Measurements from ENCODE around the gene PRKN.
"Not testable (repeated sequence)": the region's sequence is repeated elsewhere in the genome, so short reads cannot be mapped to it uniquely, and the experiment has no call there.

PRKN gene

DNA sequence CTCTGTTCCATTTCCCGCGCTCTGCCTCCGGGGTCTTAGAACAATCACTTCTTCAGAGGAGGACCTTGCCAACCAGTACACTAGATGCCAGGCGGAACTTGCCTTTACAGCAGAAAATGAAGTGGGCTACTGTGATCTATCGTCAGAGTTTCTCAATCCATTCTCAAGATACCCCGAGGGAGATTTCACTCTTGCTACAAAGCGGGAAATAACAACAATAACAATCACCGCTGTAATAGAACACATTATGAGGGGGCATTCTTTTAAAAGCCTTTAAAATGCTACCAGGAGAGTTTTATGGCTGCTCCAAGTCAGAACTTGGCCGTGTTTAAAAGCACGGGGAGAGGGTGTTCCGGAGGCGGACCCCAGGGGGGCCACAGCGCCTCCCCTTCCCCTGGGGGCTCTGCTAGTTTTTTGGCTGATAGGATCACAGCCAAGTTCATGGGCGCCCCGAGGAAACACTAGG, 836.7 kb downstream of the PRKN start:
- Histone ChIP-seq H3K79me2 (ENCODE audit: insufficient read depth, low read depth) (no peaks in the 10 kb centered on the region), H3K4me3 (IDR thresholded peaks at IDR 0.05; ENCODE audit: insufficient read depth, low read depth, low read length) (no peak overlapping the region)

DNA sequence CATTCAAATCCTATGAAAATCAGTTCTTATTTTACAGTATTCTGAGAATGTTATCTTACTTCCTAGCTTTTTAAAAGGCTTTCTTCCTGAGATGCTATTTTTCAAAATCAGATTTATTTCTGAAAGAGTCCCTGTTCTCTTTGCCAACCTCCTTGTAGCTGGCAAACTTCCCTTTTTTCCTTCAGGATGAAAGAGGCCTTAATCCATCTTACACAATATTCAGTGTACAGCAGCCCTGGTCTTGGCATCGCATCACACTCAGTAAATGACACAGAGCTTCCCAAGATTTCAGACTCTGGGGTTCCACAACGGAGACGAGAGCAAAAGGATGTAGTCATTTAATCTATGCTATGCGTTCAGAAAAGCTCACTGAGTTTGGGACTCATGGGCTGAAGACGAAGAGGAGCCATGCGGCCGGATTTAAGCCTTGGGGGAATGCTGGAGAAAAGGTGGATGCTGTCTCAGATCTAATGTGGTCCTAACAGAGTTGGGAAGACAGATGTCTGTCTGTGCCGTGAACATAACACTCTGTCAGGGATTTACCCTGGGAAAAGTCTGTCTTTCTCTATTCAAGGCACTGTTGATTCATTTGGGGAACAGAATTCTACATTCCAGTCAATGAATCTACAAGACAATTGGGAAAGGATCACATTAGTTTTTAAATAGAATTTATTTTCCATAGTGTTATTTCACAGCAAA, 837.3 kb downstream of the PRKN start:
- Histone ChIP-seq H3K36me3 (ENCODE audit: insufficient read depth) (no peaks in the 10 kb centered on the region), H2AFZ (ENCODE audit: low read depth) (no peak overlapping the region), H3K27me3 (ENCODE audit: insufficient read depth, low read depth) (no peaks in the 10 kb centered on the region), H3K4me1 (ENCODE audit: low read depth, poor library complexity, severe bottlenecking) (no peaks in the 10 kb centered on the region), H4K20me1 (ENCODE audit: insufficient read depth) (no peaks in the 10 kb centered on the region), H3K4me3 (IDR thresholded peaks at IDR 0.05; ENCODE audit: insufficient read depth, low read depth, low read length) (no peak overlapping the region), H3K79me2 (ENCODE audit: insufficient read depth, low read depth) (no peaks in the 10 kb centered on the region), H3K4me2 (no peak overlapping the region), H3K9ac (no peak overlapping the region), H3K27ac (no peak overlapping the region)
- no peak for TF ChIP-seq CTCF (conservative IDR thresholded peaks at IDR 0.05; ENCODE audit: low read depth, low read length)

More for the DNA sequence above, 836.7 kb downstream of the PRKN start:
- Histone ChIP-seq H4K20me1 (ENCODE audit: insufficient read depth) (no peaks in the 10 kb centered on the region), H3K9ac (no peak overlapping the region), H3K27me3 (ENCODE audit: insufficient read depth, low read depth) (no peaks in the 10 kb centered on the region), H3K27ac (no peak overlapping the region), H3K36me3 (ENCODE audit: insufficient read depth) (no peaks in the 10 kb centered on the region), H2AFZ (ENCODE audit: low read depth) (no peak overlapping the region), H3K4me2 (no peak overlapping the region), H3K4me1 (ENCODE audit: low read depth, poor library complexity, severe bottlenecking) (no peaks in the 10 kb centered on the region)
- no peak for TF ChIP-seq CTCF (conservative IDR thresholded peaks at IDR 0.05; ENCODE audit: low read depth, low read length)

GRCh38 chr6:161889324-161889723, 838.2 kb downstream of the PRKN start:
- no peak for TF ChIP-seq CTCF (conservative IDR thresholded peaks at IDR 0.05; ENCODE audit: low read depth, low read length)
- Histone ChIP-seq H3K27ac (no peak overlapping the region), H3K4me3 (IDR thresholded peaks at IDR 0.05; ENCODE audit: insufficient read depth, low read depth, low read length) (no peak overlapping the region), H3K79me2 (ENCODE audit: insufficient read depth, low read depth) (no peaks in the 10 kb centered on the region), H3K4me2 (no peak overlapping the region), H3K9ac (no peak overlapping the region), H2AFZ (ENCODE audit: low read depth) (no peak overlapping the region), H3K4me1 (ENCODE audit: low read depth, poor library complexity, severe bottlenecking) (no peaks in the 10 kb centered on the region), H3K27me3 (ENCODE audit: insufficient read depth, low read depth) (no peaks in the 10 kb centered on the region), H4K20me1 (ENCODE audit: insufficient read depth) (no peaks in the 10 kb centered on the region), H3K36me3 (ENCODE audit: insufficient read depth) (no peaks in the 10 kb centered on the region)

DNA sequence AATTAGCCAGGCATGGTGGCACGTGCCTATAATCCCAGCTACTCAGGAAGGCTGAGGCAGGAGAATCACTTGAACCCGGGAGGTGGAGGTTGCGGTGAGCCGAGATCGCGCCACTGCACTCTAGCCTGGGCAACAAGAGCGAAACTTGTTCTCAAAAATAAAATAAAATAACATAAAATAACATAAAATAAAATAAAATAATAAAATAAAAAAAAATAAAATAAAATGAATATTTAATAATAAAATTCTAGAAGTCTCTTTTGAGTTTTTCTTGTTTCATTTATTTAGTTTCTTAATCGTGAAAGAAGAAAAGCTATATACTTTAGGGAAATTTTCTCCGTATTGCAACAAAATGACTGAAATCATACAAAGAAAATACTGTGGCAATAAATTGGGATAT, 841.0 kb downstream of the PRKN start:
- H3K27ac ChIP-seq; H3K36me3 ChIP-seq (ENCODE audit: insufficient read depth); H3K4me2 ChIP-seq; H3K79me2 ChIP-seq (ENCODE audit: insufficient read depth, low read depth); H3K4me3 ChIP-seq (IDR thresholded peaks at IDR 0.05; ENCODE audit: insufficient read depth, low read depth, low read length); H2AFZ ChIP-seq (ENCODE audit: low read depth); H3K9ac ChIP-seq; H3K27me3 ChIP-seq (ENCODE audit: insufficient read depth, low read depth); H4K20me1 ChIP-seq (ENCODE audit: insufficient read depth); H3K4me1 ChIP-seq (ENCODE audit: low read depth, poor library complexity, severe bottlenecking): not testable (repeated sequence)

- no peak for TF ChIP-seq CTCF (conservative IDR thresholded peaks at IDR 0.05; ENCODE audit: low read depth, low read length)
- no peaks in the 10 kb centered on the region for H3K4me1 ChIP-seq (ENCODE audit: low read depth, poor library complexity, severe bottlenecking)
- H3K79me2 ChIP-seq (ENCODE audit: insufficient read depth, low read depth): no peaks in the 10 kb centered on the region
- H4K20me1 ChIP-seq (ENCODE audit: insufficient read depth): no peaks in the 10 kb centered on the region
- no peaks in the 10 kb centered on the region for H3K36me3 ChIP-seq (ENCODE audit: insufficient read depth)
- H3K4me3 ChIP-seq (IDR thresholded peaks at IDR 0.05; ENCODE audit: insufficient read depth, low read depth, low read length): no peak overlapping the region
- H3K27ac ChIP-seq: no peak overlapping the region
- H2AFZ ChIP-seq (ENCODE audit: low read depth): no peak overlapping the region
- no peak overlapping the region for H3K9ac ChIP-seq
- no peak overlapping the region for H3K4me2 ChIP-seq
- no peaks in the 10 kb centered on the region for H3K27me3 ChIP-seq (ENCODE audit: insufficient read depth, low read depth)
Measured at GRCh38 chr6:161884782-161885181, 842.8 kb downstream of the PRKN start.
